Colonic mucosa (tissue), 4 donors: ENCODE measurements around the gene DCAF6. TPM values are rescaled to one million over a fixed set of nuclear protein-coding genes. Genes with fewer than 3 reads are reported as not detected.
A peak's percentile ranks its signal among the peaks of the same experiment; 100 is the strongest.

Experiments
- DNase-seq: peaks from one replicate; pipeline ENCODE4 v3.0.0-alpha.2; 2020
- H3K27ac ChIP-seq: fragments of 200-600 bp; one replicate; pipeline ENCODE4 v1.8.0; 2021
- H3K27me3 ChIP-seq: fragments of 200-600 bp; one replicate; pipeline ENCODE4 v1.8.0; 2021
- H3K36me3 ChIP-seq: fragments of 200-600 bp; one replicate; pipeline ENCODE4 v1.8.0; 2021
- H3K4me1 ChIP-seq: fragments of 200-600 bp; one replicate; pipeline ENCODE4 v1.8.0; 2021; ENCODE audit warnings: mild to moderate bottlenecking
- H3K4me3 ChIP-seq: fragments of 200-600 bp; one replicate; pipeline ENCODE4 v1.8.0; 2021
- H3K9ac ChIP-seq, 2 donors: one replicate each; pipeline ENCODE4 v1.7.0; 2013; ENCODE audit warnings: control low read depth in 2 of 2, low read depth in 2 of 2, low read length in 2 of 2
- H3K9me3 ChIP-seq: fragments of 200-600 bp; one replicate; pipeline ENCODE4 v1.8.0; 2021
- intact Hi-C: fragments of 100-400 bp; cut with DNase I; formaldehyde crosslinking; loops from one replicate; pipeline ENCODE4 v1.14.1; 2022
- total RNA-seq, 2 donors: library from RNA; stranded (reverse); fragmentation: NEBNext Ultra II Directional in 1 of 2; extraction: Animal tissue kit (Norgen Biotek cat#: 25700) in 1 of 2; gene quantifications; one replicate each; pipeline ENCODE4 v1.2.1, GENCODE V29; 2021
- TF ChIP-seq, protein P1 (sequence below): fragments of 200-600 bp; IDR thresholded peaks from one replicate; pipeline ENCODE4 v1.8.0; 2022; ENCODE audit warnings: antibody characterized with exemption, mild to moderate bottlenecking
- donor health status: healthy.
- donor health status: DM: no; HTN: no; CAD: no.
- donor health status: DM: no; HTN: no; CAD: no.

Gene DCAF6
- total RNA-seq, 2 donors from 2014 or later, result 47.2 to 67.0 TPM

DNA sequence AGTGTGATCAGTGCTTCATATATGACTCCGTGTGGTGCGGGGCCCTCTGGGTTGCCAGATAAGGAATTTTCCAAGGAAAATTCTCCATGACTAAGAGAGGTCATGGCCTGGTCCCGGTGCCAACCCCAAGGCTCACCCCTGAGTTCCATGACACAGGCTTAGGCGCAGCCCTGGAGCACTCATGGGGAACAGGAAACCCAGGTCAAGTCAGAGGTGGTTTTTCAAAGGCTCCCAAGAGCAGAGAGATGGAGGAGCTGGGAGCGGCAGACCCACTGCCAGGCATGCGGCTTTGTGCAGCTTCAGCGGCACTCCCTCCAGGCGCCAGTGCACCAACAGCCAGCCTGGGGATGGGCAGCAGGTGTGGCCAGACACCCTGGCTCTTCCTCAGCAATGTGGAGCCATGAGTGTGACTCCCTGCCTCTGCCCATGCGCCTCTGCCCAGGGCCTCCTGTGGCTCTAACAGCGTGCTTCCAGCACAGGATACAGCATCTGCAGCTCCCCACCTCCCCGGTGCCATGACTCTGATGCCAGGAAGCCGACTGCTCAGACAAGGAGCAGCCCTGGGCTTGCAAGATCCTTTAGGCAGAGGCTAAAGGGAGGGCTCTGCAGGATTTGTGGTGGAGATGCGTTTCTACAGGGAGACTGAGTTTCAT is 153.0 kb downstream of the DCAF6 start:
- H3K4me1 ChIP-seq, result peaks cover 16% of the 10 kb centered on the region
- peak; percentile 72 for DNase-seq
- TF ChIP-seq, protein P1, sequence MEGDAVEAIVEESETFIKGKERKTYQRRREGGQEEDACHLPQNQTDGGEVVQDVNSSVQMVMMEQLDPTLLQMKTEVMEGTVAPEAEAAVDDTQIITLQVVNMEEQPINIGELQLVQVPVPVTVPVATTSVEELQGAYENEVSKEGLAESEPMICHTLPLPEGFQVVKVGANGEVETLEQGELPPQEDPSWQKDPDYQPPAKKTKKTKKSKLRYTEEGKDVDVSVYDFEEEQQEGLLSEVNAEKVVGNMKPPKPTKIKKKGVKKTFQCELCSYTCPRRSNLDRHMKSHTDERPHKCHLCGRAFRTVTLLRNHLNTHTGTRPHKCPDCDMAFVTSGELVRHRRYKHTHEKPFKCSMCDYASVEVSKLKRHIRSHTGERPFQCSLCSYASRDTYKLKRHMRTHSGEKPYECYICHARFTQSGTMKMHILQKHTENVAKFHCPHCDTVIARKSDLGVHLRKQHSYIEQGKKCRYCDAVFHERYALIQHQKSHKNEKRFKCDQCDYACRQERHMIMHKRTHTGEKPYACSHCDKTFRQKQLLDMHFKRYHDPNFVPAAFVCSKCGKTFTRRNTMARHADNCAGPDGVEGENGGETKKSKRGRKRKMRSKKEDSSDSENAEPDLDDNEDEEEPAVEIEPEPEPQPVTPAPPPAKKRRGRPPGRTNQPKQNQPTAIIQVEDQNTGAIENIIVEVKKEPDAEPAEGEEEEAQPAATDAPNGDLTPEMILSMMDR, result no peak
- no peak overlapping the region for H3K4me3 ChIP-seq
- peak overlapping the region; percentile 60 for H3K27ac ChIP-seq
- no peaks in the 10 kb centered on the region for H3K36me3 ChIP-seq
- no peaks in the 10 kb centered on the region for H3K27me3 ChIP-seq
- no peaks in the 10 kb centered on the region for H3K9me3 ChIP-seq
- H3K9ac ChIP-seq, result peak overlapping the region in 1 of 2 donors; percentile 46
- intact Hi-C loops, result loop anchor here (10.0 kb wide), 1 partner anchor 375 kb away; no protein-coding TSS in a partner anchor

DNA sequence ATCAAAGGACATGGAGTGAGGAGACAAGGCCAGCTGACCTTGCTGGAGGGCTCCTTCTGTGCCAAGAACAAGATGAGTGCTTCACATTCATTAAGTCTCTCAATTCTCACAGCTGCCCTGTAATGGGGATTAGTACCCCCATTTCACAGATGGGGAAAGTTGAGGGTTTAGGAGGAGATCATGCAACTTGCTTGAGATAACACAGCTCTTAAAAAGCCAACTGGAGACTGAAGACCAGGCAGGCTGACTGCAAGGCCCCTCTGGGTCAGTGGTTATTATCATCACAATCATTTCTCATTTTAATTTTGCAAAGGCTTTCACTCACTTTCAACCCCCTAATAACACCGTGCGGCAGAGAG is 153.5 kb downstream of the DCAF6 start:
- Histone ChIP-seq H3K9me3 (no peaks in the 10 kb centered on the region), H3K36me3 (no peaks in the 10 kb centered on the region), H3K9ac (peak overlapping the region in 1 of 2 donors; percentile 46), H3K4me1 (peaks cover 16% of the 10 kb centered on the region), H3K27me3 (no peaks in the 10 kb centered on the region), H3K27ac (peak overlapping the region; percentile 60), H3K4me3 (no peak overlapping the region)
- TF ChIP-seq, protein P1, result no peak
- intact Hi-C loops, result loop anchor here (5.0 to 10.0 kb wide), 2 partner anchors 47 to 375 kb away; partner anchors contain the start of gene GPR161
- no peak for DNase-seq

DNA sequence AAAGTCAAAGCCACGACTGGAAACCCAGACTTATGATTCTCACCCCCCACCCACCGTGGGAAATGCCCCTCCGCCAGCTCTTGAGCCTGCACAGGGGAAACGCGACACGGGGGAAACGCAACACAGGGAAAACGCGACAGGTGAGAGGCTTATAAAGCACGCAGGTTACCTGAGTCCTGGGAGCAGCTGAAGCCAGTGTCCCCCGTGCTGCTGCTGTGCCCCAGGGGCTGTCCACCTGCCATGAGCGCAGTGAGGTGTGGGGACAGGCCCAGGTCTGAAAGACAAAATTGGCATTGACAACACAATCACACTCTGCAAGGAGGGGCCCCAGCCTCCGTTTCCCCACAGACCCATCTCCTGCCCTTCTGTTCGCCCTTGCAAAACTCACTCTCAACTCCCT is 153.9 kb downstream of the DCAF6 start:
- Histone ChIP-seq H3K27ac (no peak overlapping the region), H3K9ac (no peak overlapping the region), H3K36me3 (no peaks in the 10 kb centered on the region), H3K4me3 (no peak overlapping the region), H3K4me1 (peaks cover 12% of the 10 kb centered on the region), H3K27me3 (no peaks in the 10 kb centered on the region), H3K9me3 (no peaks in the 10 kb centered on the region)
- intact Hi-C loops, result loop anchor here (5.0 kb wide), 1 partner anchor 47 kb away; the partner anchor contains the start of gene GPR161
- TF ChIP-seq, protein P1, result no peak
- DNase-seq, result peak; percentile 20

DNA sequence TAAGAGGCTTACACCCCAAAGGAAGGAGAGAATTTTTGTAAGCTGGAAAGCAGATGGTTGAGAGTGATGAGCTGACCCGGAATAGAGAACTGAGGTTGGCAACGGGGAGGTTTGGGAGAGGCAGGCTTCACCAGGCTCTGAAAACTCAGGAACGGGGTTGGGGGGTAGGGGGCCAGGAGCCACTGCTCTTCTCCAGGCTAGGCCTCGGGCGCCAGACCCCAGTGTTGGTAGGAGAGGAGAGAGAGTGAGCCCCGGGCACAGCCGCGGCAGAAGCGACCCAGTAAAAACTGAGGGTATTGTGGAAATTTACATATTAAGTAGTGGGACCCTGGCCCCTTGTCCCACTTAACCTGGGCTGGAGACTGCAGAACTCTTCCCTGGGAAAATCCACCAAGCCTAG is 154.6 kb downstream of the DCAF6 start:
- H3K9me3 ChIP-seq, result no peaks in the 10 kb centered on the region
- peak; percentile 16 for DNase-seq
- TF ChIP-seq, protein P1, result no peak
- H3K27ac ChIP-seq, result no peak overlapping the region
- no peaks in the 10 kb centered on the region for H3K27me3 ChIP-seq
- no peak overlapping the region for H3K4me3 ChIP-seq
- no peaks in the 10 kb centered on the region for H3K36me3 ChIP-seq
- H3K9ac ChIP-seq, result no peak overlapping the region
- peaks cover 8% of the 10 kb centered on the region for H3K4me1 ChIP-seq
- intact Hi-C loops, result loop anchor here (5.0 kb wide), 1 partner anchor 46 kb away; the partner anchor contains the start of gene GPR161

DNA sequence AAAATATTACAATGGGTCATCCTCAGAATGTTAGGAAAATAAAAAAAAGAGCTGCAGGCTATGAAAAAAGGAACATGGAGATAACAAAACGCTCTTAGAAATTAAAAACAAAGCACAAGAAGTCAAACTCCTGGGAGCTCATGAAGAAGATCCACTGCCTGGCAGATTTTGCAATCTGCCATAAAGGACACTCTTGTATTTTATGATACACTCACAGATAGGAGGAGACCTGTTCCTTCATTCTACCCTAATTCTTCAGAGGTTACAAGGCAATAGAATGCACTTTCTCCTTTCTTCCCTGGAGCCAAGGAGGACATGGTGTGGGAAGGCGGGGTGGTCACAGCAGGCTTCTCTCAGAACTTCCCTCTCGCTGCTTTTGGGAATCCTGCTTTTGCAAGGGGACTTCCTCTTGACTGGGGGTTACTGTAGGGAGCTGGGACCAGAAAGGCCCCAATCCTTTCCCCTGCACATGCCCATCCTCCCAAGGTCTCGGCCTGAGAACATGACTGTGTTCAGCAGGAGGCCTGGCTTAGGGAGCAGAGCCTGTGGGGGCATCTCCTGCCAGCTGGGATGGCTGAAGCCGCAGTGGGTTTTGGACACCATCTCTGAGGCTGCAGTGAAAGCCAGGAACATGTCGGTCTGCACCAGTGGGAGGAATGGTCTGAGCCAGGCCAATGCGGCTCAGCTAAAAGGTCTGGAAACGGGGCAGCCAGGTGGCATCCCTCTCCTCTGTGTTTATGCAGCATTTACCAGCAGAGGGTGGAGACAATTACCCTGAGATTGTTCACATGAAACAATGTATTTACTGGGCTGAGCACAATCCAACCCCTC is 155.5 kb downstream of the DCAF6 start:
- H3K9me3 ChIP-seq, result no peaks in the 10 kb centered on the region
- no peaks in the 10 kb centered on the region for H3K27me3 ChIP-seq
- H3K9ac ChIP-seq, result no peak overlapping the region
- H3K4me1 ChIP-seq, result peaks cover 8% of the 10 kb centered on the region
- TF ChIP-seq, protein P1, result no peak
- no peak overlapping the region for H3K4me3 ChIP-seq
- H3K27ac ChIP-seq, result peak overlapping the region; percentile 2
- H3K36me3 ChIP-seq, result no peaks in the 10 kb centered on the region
- DNase-seq, result peak; percentile 25
- intact Hi-C loops, result loop anchor here (5.0 kb wide), 1 partner anchor 45 kb away; the partner anchor contains the start of gene GPR161
